ENCODE measurements around the gene TAMALIN. TPM values are rescaled to one million over a fixed set of nuclear protein-coding genes. Genes with fewer than 3 reads are reported as not detected.

The TAMALIN gene
- polyA plus RNA-seq, 3 donors: 0.63 to 118 (median 1.6) TPM

DNA sequence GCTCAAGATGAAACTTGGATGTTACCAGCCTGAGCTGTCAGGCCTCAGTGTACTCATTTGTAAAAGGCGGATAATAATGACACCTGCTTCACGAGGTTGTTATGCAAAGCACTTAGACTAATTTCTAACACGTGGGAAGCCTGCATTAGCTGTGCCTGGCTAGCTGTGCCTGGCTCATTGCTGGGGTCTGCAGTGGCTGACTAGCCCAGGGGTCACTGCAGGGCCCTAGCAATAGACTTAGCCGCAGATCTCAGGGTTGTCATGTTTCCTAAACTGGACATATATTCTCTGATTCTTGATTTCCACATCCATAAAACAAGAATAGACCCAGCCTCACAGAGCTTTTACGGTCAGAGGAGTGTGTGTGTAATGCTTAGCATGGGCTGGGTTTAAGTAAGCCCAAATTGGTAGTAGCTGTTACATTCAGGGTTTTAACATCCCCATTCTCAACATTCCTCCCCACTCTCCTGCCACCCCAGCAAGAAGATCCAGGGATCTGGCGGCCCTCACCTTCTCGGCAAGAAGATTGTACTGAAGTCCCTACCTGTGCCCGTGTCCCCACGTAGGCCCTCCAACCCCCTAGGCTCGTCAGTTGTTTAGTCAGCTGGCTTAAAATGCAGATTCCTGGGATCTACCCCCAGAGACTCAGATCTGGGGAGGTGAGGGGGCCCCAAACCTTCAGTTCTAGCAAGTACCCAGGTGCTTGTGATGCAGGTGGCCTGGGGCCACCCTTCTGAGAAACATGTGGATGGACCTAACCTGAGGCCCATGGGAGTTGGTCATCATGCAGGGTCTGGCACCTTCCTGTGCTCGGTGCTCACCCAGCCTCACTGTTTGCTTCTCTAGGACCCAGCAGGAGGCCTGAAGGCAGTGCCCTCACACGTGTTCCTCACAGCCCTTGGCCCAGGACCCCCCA, 53.1 kb downstream of the TAMALIN start:
- H3K9me3 Mint-ChIP-seq: peaks cover 0 to 2% (median 0%) of the 10 kb centered on the region in 7 donors
- 84% methylated on average over 9 of the region's 12 CpGs for WGBS (ENCODE audit: insufficient coverage)
- H3K27ac ChIP-seq (ENCODE audit: low read depth in 1 of 2, low read length in 2 of 2): no peak overlapping the region

DNA sequence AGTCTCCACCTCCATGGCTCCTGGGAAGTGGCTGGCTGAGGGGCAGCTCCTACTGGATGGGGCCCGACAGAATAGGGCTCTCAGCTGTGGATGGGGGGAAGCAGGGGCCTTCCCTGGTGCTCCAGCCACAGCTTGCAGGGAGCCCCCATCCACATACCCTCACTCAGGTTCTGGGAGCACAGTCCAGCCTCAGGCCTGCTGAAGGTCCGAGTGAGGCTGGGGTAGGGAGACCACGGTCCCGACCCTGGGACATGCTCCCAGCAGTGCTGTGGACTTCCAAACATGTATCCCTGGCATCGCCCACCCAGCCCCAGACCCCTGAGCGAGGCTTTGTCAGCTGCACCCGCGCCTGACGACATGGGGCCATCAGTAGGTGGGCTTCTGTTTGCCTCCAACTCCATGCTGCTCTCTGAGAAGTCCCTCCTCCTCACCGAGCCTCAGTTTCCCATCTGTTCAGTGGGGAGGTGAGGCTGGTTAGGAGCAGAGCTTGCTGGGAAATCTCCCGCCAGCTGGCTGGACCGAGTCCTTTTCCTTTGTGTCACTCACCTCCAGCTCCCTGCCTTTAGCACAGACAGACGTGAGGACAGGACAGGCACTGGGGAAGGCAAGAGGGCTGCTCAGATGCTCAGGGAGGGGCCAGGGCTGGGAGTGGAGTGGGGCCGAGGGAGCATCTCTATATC, 53.9 kb downstream of the TAMALIN start:
- no peaks in the 10 kb centered on the region for H3K79me2 ChIP-seq (ENCODE audit: insufficient read depth, low read length)
- WGBS (ENCODE audit: insufficient coverage): 98% methylated on average over 7 of the region's 14 CpGs
- peaks cover 4 to 16% (median 6%) of the 10 kb centered on the region in 3 donors for H3K27me3 Mint-ChIP-seq (ENCODE audit: low read depth in 3 of 3)
- H3K4me3 Mint-ChIP-seq: no peak overlapping the region
- no peaks in the 10 kb centered on the region for H3K9me3 ChIP-seq (replicated peaks in 1 of 2; ENCODE audit: control insufficient read depth in 1 of 2, insufficient read depth in 1 of 2, low read length in 2 of 2)
- H3K27ac ChIP-seq (ENCODE audit: low read depth in 1 of 2, low read length in 2 of 2): no peak overlapping the region
- H3K27ac Mint-ChIP-seq: peak overlapping the region in 1 of 7 donors; percentile 21
- H4K20me1 ChIP-seq (ENCODE audit: insufficient read depth, low read length): peaks cover 30% of the 10 kb centered on the region
- intact Hi-C loops (cut with micrococcal nuclease): no loop called here
- no peaks in the 10 kb centered on the region for H3K4me1 ChIP-seq (ENCODE audit: control insufficient read depth in 1 of 2, insufficient read depth in 2 of 2, low read length in 2 of 2)
- H3K4me1 Mint-ChIP-seq: peaks cover 4% of the 10 kb centered on the region
- H3K4me2 ChIP-seq (replicated peaks; ENCODE audit: extremely low read depth, low read length, poor library complexity, severe bottlenecking): no peak overlapping the region
- H3K36me3 ChIP-seq (replicated peaks in 1 of 2; ENCODE audit: control insufficient read depth in 1 of 2, insufficient read depth in 2 of 2, low read length in 2 of 2): peaks cover 0 to 14% of the 10 kb centered on the region in 2 donors
- TF ChIP-seq, protein P1, sequence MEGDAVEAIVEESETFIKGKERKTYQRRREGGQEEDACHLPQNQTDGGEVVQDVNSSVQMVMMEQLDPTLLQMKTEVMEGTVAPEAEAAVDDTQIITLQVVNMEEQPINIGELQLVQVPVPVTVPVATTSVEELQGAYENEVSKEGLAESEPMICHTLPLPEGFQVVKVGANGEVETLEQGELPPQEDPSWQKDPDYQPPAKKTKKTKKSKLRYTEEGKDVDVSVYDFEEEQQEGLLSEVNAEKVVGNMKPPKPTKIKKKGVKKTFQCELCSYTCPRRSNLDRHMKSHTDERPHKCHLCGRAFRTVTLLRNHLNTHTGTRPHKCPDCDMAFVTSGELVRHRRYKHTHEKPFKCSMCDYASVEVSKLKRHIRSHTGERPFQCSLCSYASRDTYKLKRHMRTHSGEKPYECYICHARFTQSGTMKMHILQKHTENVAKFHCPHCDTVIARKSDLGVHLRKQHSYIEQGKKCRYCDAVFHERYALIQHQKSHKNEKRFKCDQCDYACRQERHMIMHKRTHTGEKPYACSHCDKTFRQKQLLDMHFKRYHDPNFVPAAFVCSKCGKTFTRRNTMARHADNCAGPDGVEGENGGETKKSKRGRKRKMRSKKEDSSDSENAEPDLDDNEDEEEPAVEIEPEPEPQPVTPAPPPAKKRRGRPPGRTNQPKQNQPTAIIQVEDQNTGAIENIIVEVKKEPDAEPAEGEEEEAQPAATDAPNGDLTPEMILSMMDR (IDR thresholded peaks at IDR 0.05): no peak
- no peaks in the 10 kb centered on the region for H3K27me3 ChIP-seq (ENCODE audit: control insufficient read depth in 2 of 2, insufficient read depth in 2 of 2, low read length in 2 of 2)
- H3K9me3 Mint-ChIP-seq: peaks cover 0 to 2% (median 0%) of the 10 kb centered on the region in 7 donors
- no peak overlapping the region for H2AFZ ChIP-seq (ENCODE audit: insufficient read depth, low read depth, low read length, poor library complexity, severe bottlenecking)
- H3K36me3 Mint-ChIP-seq: peaks cover 5 to 19% of the 10 kb centered on the region in 2 donors
- DNase-seq: no peak
- H3K9ac ChIP-seq (ENCODE audit: insufficient read depth, low read length, poor library complexity, severe bottlenecking): no peak overlapping the region
- no peak overlapping the region for H3K4me3 ChIP-seq (replicated peaks in 1 of 3; ENCODE audit: low read depth in 2 of 3, low read length in 3 of 3)

More for the DNA sequence above, 53.1 kb downstream of the TAMALIN start:
- TF ChIP-seq, protein P1 (IDR thresholded peaks at IDR 0.05): no peak
- no peaks in the 10 kb centered on the region for H3K4me1 ChIP-seq (ENCODE audit: control insufficient read depth in 1 of 2, insufficient read depth in 2 of 2, low read length in 2 of 2)
- Mint-ChIP-seq H3K27me3 (ENCODE audit: low read depth in 3 of 3) (peaks cover 4 to 9% (median 6%) of the 10 kb centered on the region in 3 donors), H3K4me3 (no peak overlapping the region), H3K36me3 (peaks cover 6 to 19% of the 10 kb centered on the region in 2 donors), H3K4me1 (peaks cover 3% of the 10 kb centered on the region), H3K27ac (peak overlapping the region in 2 of 7 donors; percentile 37 to 40)
- H3K27me3 ChIP-seq (ENCODE audit: control insufficient read depth in 2 of 2, insufficient read depth in 2 of 2, low read length in 2 of 2): no peaks in the 10 kb centered on the region
- H4K20me1 ChIP-seq (ENCODE audit: insufficient read depth, low read length): peaks cover 38% of the 10 kb centered on the region
- intact Hi-C loops (cut with micrococcal nuclease): no loop called here
- H3K36me3 ChIP-seq (replicated peaks in 1 of 2; ENCODE audit: control insufficient read depth in 1 of 2, insufficient read depth in 2 of 2, low read length in 2 of 2): peaks cover 0 to 18% of the 10 kb centered on the region in 2 donors
- no peak overlapping the region for H3K9ac ChIP-seq (ENCODE audit: insufficient read depth, low read length, poor library complexity, severe bottlenecking)
- H2AFZ ChIP-seq (ENCODE audit: insufficient read depth, low read depth, low read length, poor library complexity, severe bottlenecking): no peak overlapping the region
- H3K9me3 ChIP-seq (replicated peaks in 1 of 2; ENCODE audit: control insufficient read depth in 1 of 2, insufficient read depth in 1 of 2, low read length in 2 of 2): no peaks in the 10 kb centered on the region
- no peak for DNase-seq
- no peaks in the 10 kb centered on the region for H3K79me2 ChIP-seq (ENCODE audit: insufficient read depth, low read length)
- no peak overlapping the region for H3K4me3 ChIP-seq (replicated peaks in 1 of 3; ENCODE audit: low read depth in 2 of 3, low read length in 3 of 3)
- no peak overlapping the region for H3K4me2 ChIP-seq (replicated peaks; ENCODE audit: extremely low read depth, low read length, poor library complexity, severe bottlenecking)
